NCI-H446 treated with DMSO at 0.1 percent for 48 hours (cell line): ENCODE data around the gene PCDHGA10.
A peak's percentile ranks its signal among the peaks of the same experiment; 100 is the strongest.
"Not testable (repeated sequence)": the region's sequence is repeated elsewhere in the genome, so short reads cannot be mapped to it uniquely, and the experiment has no call there.

Experiments used
- DNase-seq: peaks from one replicate; lab custom pipeline; 2025; lab: John Stamatoyannopoulos, UW

Gene PCDHGA10

DNA sequence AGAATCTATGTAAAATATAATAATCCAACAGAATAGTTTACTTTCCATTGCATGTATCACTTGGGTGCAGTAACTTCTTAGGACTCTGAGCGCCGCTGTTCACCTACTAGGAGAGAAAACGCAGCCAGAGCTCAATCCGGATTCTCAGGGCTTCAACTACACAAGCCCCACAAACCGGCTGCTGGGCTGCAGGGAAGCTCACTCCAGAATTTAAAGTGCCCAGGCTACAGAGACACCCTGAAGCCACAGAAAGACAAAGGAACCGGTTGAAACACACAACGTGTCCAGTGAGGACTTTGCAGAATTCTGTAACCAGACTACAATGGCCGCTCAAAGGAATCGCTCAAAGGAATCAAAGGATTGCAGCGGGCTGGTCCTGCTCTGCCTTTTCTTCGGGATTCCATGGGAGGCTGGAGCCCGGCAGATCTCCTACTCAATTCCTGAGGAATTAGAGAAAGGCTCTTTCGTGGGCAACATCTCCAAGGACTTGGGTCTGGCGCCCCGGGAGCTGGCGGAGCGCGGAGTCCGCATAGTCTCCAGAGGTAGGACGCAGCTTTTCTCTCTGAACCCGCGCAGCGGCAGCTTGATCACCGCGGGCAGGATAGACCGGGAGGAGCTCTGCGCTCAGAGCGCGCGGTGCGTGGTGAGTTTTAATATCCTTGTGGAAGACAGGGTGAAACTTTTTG, at the start of gene PCDHGA10:
TSS of gene PCDHGA10 (plus strand) at position 134 of the 686 bp plus-strand sequence. CDS start at position 323, 189 bp downstream.
- peak; percentile 2 for DNase-seq

DNA sequence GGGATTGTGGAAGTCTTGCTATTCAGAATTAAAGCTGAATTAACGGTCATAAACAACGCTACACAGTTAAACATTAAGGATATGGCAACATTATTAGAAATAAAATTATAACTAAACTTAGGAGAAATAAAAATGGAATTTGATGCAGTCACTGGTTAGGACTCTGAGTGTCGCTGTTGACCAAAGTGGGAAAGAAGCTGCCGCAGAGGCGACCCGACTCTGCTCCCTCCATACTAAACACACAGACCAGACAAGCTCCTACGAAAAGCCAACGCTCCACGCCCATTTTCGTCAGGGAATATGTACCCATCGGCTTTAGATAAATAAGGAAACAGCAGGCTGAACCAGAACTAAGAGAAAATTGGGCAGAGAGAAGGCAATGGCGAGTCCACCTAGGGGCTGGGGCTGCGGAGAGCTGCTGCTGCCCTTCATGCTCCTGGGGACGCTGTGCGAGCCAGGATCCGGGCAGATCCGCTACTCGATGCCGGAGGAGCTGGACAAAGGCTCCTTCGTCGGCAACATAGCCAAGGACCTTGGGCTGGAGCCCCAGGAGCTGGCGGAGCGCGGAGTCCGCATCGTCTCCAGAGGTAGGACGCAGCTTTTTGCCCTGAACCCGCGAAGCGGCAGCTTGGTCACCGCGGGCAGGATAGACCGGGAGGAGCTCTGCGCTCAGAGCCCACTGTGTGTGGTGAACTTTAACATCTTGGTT, 48.7 kb upstream of the PCDHGA10 start, which contains the start of gene PCDHGA5:
TSS of gene PCDHGA5 (plus strand) at position 211 of the 709 bp plus-strand sequence. CDS start at position 380, 169 bp downstream.
- DNase-seq, result no peak

DNA sequence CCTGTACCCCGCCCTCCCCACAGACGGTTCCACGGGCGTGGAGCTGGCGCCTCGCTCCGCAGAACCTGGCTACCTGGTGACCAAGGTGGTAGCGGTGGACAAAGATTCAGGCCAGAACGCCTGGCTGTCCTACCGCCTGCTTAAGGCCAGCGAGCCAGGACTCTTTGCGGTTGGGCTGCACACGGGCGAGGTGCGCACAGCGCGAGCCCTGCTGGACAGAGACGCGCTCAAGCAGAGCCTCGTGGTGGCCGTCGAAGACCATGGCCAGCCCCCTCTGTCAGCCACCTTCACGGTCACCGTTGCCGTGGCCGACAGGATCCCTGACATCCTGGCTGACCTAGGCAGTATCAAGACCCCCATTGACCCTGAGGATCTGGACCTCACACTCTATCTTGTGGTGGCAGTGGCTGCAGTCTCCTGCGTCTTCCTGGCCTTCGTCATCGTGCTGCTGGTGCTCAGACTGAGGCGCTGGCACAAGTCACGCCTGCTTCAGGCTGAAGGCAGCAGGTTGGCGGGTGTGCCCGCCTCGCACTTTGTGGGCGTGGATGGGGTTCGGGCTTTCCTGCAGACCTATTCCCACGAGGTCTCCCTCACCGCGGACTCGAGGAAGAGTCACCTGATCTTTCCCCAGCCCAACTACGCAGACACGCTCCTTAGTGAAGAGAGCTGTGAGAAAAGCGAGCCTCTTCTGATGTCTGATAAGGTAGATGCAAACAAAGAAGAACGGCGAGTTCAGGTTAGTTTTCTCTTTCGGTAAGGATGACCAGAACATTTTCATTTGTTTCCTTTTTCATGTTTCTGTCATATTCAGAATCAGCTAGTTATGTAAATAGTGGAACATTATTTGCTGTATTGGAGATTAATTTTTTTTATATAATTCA, 46.5 kb upstream of the PCDHGA10 start:
- no peak for DNase-seq

DNA sequence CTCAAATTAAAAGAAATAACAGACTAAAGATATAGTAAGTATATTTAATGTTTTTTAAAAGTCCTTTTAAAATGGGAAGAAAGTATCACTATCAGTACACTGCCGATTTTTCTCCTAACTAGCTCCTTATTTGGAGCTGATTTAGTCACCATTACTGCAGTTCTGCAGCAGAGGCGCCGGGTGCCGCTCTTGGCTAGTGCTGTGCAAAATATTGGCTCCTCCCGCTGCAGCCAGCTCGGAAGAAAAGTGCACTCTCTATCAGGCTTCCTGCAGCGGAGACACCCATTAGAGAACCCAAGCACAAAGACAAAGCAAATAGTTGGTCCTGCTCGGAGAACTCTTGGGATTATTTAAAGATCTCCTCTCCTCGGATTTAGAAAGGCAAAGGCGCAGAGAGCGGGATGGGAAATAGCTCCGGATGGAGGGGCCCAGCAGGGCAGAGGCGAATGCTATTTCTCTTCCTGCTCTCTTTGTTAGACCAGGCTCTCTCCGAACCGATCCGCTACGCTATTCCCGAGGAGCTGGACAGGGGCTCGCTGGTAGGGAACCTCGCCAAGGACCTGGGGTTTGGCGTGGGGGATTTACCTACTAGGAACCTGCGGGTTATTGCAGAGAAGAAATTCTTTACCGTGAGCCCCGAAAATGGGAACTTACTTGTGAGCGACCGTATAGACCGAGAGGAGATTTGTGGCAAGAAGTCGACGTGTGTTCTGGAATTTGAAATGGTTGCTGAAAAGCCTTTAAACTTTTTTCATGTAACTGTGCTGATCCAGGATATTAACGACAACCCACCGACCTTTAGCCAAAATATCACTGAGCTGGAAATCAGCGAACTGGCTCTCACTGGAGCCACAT, 42.6 kb upstream of the PCDHGA10 start, which contains the start of gene PCDHGB3:
TSS of gene PCDHGB3 (plus strand) at position 249 of the 855 bp plus-strand sequence. CDS start at position 402, 153 bp downstream.
- DNase-seq, result no peak

DNA sequence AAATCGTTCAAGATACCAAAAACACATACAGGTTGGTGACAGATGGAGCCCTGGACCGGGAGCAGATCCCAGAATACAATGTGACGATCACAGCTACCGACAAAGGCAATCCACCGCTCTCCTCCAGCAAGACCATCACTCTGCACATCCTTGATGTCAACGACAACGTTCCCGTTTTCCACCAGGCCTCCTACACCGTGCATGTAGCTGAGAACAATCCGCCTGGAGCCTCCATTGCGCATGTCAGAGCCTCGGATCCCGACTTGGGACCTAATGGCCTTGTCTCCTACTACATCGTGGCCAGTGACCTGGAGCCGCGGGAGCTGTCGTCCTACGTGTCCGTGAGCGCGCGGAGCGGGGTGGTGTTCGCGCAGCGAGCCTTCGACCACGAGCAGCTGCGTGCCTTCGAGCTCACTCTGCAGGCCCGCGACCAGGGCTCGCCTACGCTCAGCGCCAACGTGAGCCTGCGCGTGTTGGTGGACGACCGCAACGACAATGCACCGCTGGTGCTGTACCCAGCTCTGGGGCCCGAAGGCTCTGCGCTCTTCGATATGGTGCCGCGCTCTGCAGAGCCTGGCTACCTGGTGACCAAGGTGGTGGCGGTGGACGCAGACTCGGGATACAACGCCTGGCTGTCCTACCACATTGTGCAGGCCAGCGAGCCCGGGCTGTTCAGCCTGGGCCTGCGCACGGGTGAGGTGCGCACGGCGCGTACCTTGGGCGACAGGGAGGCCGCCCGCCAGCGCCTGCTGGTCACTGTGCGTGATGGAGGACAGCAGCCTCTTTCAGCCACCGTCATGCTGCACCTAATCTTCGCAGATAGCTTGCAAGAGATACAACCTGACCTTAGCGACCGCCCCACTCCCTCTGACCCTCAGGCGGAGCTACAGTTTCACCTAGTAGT, 41.0 kb upstream of the PCDHGA10 start:
- DNase-seq, result no peak

DNA sequence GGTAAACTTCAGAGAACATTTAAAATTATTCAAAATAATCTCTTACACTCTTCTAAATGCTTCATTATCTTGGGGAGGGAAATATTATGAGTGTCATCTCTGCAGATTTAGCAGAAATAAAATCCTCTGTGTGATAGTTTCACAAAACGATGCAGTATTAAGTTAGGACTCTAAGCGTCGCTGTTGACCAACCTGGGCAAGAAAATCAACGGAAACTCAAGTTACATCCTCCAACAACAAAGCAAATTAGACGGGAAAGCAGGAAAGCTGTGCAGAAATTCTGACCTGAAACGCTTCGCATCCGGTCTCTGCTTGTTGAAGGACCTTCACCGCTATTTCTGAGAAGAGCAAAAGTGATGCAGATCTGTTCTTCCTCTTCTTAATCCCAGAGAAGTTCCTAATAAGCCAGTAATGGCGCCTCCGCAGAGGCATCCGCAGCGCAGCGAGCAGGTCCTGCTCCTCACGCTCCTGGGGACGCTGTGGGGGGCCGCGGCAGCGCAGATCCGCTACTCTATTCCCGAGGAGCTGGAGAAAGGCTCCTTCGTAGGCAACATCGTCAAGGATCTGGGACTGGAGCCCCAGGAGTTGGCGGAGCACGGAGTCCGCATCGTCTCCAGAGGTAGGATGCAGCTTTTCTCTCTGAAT, 39.0 kb upstream of the PCDHGA10 start, which contains the start of gene PCDHGA6:
TSS of gene PCDHGA6 (plus strand) at position 219 of the 645 bp plus-strand sequence. CDS start at position 412, 193 bp downstream.
- no peak for DNase-seq

DNA sequence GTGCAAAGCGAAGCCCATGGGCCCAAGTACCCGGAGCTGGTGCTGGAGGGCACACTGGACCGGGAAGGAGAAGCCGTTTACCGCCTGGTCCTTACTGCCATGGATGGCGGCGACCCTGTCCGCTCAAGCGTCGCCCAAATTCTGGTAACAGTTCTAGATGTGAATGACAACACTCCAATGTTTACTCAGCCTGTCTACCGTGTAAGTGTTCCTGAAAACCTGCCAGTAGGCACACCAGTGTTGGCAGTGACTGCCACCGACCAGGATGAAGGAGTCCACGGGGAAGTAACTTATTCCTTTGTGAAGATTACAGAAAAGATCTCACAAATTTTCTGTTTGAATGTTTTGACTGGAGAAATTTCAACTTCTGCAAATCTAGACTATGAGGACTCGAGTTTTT, 38.2 kb upstream of the PCDHGA10 start:
- no peak for DNase-seq

DNA sequence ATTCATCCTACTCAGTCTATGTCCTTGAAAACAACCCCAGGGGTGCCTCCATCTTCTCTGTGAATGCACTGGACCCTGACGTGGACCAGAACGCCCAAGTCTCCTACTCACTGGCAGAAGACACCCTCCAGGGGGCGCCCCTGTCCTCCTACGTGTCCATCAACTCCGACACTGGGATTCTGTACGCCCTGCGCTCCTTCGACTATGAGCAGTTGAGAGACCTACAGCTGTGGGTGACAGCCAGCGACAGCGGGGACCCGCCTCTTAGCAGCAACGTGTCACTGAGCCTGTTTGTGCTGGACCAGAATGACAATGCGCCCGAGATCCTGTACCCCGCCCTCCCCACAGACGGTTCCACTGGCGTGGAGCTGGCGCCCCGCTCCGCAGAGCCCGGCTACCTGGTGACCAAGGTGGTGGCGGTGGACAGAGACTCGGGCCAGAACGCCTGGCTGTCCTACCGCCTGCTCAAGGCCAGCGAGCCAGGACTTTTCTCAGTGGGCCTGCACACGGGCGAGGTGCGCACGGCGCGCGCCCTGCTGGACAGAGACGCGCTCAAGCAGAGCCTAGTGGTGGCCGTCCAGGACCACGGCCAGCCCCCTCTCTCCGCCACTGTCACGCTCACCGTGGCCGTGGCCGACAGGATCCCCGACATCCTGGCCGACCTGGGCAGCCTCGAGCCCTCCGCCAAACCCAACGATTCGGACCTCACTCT, 37.2 kb upstream of the PCDHGA10 start:
- DNase-seq, result not testable (repeated sequence)

DNA sequence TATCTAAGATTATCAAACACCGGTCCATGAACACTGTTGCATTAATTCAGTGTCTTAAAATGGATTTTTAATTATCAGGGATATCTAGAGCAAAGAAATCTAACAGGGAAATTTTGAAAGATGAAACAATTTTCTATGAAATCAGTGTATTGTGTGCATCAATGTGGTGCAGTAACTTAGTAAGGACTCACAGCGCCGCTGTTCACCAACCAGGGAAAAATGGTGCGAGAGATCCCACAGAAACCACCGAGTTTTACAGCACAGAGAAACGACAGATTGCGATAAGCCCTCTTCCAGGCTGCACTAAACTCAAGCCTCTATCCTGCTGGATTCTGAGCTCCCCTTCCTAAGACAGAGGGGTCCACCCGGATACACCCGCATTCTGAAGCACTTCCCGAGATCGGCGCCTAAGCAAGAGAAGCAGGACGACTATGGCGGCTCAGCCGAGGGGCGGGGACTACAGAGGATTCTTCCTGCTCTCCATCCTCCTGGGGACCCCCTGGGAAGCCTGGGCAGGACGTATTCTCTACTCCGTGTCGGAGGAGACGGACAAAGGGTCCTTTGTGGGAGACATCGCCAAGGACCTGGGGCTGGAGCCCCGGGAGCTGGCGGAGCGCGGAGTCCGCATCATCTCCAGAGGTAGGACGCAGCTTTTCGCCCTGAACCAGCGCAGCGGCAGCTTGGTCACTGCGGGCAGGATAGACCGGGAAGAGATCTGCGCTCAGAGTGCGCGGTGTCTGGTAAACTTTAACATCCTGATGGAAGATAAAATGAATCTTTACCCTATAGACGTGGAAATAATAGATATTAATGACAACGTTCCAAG, 30.1 kb upstream of the PCDHGA10 start, which contains the start of gene PCDHGA7:
TSS of gene PCDHGA7 (plus strand) at position 274 of the 826 bp plus-strand sequence. CDS start at position 432, 158 bp downstream.
- no peak for DNase-seq

DNA sequence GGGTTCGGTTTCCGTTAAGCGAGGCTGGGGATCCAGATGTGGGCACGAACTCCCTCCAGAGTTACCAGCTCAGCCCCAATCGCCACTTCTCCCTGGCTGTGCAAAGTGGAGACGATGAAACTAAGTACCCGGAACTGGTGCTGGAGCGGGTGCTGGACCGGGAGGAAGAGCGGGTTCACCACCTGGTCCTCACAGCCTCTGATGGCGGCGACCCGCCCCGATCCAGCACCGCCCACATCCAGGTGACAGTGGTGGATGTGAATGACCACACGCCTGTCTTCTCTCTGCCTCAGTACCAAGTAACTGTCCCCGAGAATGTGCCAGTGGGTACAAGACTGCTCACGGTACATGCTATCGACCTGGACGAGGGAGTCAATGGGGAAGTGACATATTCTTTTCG, 29.4 kb upstream of the PCDHGA10 start:
- DNase-seq, result no peak

DNA sequence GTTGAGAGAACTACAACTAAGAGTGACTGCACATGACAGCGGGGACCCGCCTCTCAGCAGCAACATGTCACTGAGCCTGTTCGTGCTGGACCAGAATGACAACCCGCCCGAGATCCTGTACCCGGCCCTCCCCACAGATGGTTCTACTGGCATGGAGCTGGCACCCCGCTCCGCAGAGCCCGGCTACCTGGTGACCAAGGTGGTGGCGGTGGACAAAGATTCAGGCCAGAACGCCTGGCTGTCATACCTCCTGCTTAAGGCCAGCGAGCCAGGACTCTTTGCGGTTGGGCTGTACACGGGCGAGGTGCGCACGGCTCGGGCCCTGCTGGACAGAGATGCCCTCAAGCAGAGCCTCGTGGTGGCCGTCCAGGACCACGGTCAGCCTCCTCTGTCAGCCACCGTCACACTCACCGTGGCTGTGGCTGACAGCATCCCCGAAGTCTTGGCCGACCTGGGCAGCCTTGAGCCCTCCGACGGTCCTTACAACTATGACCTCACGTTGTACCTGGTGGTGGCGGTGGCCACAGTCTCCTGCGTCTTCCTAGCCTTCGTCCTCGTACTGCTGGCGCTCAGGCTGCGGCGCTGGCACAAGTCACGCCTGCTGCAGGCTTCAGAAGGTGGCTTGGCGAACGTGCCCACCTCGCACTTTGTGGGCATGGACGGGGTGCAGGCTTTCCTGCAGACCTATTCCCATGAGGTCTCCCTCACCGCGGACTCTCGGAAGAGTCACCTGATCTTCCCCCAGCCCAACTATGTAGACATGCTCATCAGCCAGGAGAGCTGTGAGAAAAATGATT, 28.1 kb upstream of the PCDHGA10 start:
- DNase-seq, result no peak

DNA sequence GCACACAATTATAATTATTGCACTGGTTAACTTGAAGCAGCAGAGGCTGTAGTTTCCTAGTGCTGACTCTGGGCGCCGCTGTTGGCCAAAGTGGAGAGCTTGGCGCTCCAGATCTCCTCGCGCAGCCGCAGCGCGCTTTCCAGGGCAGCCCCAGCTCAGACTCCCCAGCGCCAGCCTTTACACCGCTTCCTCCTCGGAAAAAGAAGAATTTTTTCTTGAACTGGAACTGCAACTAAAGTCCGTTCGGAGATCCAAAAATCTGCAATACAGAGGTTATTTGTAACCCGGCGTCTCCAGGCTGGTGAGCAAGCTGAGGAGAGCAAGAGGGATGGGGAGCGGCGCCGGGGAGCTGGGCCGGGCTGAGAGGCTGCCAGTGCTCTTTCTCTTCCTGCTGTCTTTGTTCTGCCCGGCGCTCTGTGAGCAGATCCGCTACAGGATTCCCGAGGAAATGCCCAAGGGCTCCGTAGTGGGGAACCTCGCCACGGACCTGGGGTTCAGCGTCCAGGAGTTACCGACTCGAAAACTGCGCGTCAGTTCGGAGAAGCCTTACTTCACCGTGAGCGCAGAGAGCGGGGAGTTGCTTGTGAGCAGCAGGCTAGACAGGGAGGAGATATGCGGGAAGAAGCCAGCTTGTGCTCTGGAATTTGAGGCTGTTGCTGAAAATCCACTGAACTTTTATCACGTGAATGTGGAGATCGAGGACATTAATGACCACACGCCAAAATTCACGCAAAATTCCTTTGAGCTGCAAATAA, 25.1 kb upstream of the PCDHGA10 start, which contains the start of gene PCDHGB4:
TSS of gene PCDHGB4 (plus strand) at position 142 of the 755 bp plus-strand sequence. CDS start at position 329, 187 bp downstream.
- not testable (repeated sequence) for DNase-seq

DNA sequence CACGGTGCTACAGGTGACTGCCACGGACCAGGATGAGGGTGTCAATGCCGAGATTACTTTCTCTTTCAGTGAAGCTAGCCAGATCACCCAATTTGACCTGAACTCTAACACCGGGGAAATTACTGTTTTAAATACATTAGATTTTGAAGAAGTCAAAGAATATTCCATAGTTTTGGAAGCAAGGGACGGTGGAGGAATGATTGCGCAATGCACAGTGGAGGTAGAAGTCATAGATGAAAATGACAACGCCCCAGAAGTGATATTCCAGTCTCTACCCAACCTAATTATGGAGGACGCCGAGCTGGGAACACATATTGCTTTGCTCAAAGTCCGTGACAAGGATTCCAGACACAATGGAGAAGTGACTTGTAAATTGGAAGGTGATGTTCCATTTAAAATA, 24.1 kb upstream of the PCDHGA10 start:
- DNase-seq, result no peak

DNA sequence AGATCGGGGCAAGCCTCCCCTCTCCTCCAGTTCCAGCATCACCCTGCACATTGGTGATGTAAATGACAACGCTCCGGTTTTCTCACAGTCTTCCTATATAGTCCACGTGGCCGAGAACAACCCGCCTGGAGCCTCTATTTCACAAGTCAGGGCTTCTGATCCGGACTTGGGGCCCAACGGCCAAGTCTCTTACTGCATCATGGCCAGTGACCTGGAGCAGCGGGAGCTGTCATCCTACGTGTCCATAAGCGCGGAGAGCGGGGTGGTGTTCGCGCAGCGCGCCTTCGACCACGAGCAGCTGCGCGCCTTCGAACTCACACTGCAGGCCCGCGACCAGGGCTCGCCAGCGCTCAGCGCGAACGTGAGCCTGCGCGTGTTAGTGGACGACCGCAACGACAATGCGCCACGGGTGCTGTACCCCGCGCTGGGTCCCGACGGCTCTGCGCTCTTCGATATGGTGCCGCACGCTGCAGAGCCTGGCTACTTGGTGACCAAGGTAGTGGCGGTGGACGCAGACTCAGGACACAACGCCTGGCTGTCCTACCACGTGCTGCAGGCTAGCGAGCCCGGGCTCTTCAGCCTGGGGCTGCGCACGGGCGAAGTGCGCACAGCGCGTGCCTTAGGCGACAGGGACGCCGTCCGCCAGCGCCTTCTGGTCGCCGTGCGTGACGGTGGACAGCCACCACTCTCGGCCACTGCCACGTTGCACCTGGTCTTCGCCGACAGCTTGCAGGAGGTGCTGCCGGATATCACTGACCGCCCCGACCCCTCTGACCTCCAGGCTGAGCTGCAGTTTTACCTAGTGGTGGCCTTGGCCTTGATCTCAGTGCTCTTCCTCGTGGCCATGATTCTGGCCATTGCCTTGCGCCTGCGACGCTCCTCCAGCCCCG, 23.4 kb upstream of the PCDHGA10 start:
- no peak for DNase-seq
